Activated T-helper 1 cell treated with anti-CD3 and anti-CD28 coated beads, Interleukin-2, amount 50 U/mL, for 16 hours (primary cell): ENCODE measurements around the gene PNMT.

Experiments used
- DNase-seq, 2 donors: peaks; one replicate each; pipeline ENCODE4 v3.0.0-alpha.2; 2020; ENCODE audit warnings: low read depth in 1 of 2, low spot score in 1 of 2

The PNMT gene

DNA sequence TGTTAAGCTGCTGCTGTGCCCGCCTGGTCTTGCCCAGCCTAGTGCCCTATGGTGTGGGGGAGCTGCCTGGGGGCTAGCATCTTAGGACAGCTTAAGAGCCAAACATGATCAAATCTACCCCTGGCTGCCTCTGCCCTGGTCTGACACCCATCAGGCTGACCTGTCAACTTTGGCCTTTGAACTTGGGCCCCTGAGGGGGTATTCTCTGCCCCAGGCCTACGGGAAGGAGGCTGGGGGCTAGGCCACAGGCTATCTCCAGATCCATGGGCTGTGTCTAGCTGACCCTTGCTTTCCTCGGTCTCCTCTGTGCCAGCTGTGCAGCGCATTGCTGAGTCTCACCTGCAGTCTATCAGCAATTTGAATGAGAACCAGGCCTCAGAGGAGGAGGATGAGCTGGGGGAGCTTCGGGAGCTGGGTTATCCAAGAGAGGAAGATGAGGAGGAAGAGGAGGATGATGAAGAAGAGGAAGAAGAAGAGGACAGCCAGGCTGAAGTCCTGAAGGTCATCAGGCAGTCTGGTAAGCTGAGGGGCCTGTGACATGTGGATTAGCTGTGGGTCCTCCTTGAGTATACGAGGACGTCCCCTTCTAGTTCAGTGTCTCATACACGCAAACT, 34.6 kb upstream of the PNMT start:
- no peak for DNase-seq

DNA sequence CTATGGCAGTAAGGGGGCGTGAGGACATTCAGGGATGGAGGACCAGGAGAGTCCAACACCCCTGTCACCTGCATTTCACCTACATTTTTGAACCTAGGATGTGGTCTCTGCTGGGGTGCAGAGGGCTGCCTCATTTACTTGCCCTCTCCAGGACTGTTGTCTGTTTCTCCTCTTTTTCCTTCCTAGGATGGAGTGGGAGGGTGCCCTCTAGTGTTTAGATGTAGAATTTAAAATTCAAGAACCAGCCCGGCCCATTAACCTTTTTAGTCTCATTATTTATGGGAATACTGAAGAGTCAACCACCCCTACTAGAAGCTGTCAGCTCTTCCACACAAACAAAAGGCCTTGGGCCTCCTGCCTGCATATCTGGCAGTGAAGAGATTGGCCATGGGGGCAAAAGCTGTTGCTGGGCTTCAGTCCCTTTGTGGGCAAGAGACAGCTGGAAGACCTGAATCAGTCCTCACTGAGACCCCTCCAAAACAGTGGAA, 33.8 kb upstream of the PNMT start:
- no peak for DNase-seq

DNA sequence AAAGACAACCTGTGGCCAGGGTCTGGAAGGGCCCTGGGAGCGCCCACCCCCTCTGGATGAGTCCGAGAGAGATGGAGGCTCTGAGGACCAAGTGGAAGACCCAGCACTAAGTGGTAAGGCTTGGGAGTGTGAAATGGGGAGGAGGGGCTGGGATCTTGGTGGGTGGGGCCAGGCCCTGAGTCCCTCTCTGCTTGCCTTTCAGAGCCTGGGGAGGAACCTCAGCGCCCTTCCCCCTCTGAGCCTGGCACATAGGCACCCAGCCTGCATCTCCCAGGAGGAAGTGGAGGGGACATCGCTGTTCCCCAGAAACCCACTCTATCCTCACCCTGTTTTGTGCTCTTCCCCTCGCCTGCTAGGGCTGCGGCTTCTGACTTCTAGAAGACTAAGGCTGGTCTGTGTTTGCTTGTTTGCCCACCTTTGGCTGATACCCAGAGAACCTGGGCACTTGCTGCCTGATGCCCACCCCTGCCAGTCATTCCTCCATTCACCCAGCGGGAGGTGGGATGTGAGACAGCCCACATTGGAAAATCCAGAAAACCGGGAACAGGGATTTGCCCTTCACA, 32.6 kb upstream of the PNMT start:
- no peak for DNase-seq

DNA sequence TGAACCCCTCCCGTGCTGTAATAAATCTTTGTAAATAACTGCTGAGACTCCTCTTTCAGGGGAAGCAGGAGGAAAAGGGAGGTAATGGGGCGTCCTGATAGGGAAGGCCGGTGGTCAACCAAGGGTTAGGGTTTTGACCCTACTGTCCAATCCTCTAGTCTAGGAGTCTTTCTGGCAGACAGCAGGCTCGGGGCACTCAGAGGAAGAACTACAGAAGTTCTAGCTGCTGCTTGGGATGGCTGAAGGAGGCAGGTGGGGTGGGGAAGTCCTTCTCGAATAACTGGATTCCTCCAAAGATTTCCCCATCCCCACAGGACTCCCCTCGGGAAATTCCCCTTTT, 31.7 kb upstream of the PNMT start:
- DNase-seq = no peak

DNA sequence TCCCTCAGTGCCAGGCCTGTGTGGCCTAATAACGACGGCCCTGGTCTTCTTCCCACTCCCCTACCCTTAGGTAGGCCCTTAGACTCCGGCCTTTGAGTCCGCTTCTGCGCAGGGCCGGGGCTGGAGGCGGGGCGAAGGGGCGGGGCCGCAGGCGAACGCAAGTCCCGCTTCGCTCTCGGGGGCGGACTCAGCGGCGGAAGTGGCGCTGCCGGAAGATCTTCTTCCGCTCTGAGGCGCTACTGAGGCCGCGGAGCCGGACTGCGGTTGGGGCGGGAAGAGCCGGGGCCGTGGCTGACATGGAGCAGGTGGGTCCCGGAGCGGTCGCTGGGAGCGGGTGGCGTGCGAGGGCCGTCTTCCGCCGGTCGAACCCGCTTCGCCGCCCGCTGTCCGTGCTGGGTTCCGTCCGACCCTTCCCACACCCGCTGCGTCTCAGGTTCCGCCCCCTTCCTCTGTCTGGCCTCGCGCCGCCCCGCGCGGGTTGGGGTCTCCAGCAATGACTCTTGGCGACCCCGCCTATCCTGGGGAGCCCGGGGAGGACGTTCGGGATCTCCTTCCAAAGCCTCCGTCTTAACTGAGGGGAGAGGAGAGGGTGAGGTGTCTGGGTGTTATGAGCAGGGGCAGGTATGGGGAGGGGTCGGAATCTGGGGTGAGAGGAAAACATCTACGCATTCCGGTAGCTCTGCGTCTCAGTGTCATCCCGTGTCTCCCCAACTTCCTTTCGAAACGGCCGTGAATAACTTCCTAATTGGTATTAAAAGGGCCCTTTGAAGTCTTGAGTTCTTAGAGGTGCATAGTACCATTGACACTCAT, 31.1 kb upstream of the PNMT start, which contains the start of gene STARD3:
STARD3 (plus strand) TSS at position 218 of the 810 bp plus-strand sequence. CDS start 16,388 bp downstream, outside the sequence.
- peak; percentile 81 to 82 for DNase-seq

DNA sequence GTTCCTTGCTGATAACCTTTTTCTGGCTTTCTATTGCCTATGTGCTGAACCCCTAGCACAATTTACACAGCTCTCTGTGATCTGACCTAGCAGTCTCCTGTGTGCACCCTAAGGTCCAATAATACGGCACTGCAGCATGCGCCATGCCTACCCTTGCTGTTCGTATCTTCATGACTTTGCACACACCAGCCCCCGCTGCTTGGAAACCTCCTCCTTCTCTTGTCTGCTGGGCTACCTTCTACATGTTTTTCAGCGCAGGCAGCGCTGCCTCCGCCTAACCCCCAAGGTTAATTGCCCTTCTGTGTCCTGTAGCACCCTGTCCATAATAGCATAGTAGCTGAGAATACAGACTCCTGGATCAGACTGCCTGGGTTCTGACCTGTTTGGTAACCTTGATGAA, 29.9 kb upstream of the PNMT start:
- DNase-seq = no peak

DNA sequence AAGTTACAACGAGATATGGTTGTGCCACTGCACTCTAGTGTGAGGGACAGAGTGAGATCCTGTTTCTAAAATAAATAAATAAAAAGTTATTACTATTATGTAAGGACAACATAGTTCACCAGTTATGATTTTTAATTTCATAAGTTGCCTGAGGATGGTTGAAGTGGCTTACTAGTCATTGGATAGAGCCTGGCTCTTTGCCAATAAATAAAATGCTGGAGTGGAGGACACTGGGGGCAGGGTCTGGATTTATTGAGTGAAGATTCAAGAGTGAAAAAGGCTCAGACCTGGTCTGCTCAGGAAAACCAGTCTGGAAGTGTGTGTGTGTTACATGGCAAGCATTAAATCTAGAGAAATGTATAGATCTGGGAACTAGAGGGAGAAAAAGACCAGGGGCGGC, 29.2 kb upstream of the PNMT start:
- no peak for DNase-seq

DNA sequence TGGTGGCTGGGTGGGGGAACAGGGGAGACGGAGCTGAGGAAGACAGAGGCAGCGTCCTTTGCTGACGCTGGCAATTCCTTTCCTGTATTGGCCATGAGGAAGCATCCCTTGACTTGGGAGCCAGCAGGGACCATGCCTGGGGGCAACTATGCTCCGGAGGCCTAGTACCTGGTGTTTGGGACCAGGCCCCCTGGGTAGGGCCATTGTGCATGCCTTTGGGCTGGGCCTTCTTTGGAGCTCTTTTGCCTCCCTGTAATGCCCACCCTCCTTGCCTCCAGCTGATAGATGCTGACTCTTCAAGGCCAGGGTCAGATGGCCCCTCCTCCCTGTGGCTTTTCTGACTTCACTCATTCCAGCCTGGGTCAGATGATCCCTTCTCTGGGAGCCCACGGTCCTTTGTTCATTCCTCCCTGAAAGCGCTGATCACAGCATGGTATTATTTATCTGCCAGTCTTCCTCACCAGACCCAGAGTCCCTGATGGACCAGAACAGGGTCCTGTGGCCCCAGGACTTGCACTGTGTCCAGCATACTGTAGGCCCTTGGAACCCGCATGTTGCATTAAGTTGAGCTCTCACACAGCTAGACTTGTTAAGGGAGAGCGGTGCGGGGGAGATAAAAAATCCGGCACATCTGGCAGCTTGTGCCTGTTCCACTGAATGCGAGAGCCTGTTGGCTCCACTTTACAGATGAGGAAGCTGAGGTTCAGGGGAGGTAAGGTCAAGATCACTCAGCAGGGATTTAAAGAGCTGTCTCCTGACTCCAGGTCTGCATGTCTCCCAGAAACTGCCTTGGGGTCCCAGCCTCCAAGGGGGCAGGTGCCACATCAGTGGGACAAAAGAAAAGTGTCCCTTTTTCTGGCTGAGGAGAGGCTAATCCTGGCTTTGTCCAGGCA, 28.4 kb upstream of the PNMT start:
- DNase-seq = no peak

DNA sequence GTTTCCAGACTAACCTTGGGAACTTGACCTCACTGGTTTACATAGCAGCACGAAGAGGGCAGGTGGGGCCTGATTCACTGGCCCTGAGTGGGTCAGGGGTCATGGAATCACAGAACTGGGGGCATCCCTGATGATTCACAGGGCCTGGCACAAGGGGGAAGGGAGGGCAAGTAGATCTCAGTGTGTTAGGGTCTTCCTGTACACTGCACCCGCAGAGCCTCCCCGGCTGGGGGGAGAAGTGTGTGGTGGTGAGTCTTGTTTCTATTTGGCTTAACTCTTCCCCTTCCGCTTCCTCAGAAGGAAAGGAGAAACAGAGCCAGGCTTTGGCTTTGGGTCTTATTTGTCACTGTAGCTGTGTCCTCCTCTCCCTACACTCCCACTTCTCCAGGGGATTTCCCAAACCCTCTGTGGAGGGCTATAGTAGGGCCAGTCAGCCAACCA, 27.6 kb upstream of the PNMT start:
- DNase-seq = no peak

DNA sequence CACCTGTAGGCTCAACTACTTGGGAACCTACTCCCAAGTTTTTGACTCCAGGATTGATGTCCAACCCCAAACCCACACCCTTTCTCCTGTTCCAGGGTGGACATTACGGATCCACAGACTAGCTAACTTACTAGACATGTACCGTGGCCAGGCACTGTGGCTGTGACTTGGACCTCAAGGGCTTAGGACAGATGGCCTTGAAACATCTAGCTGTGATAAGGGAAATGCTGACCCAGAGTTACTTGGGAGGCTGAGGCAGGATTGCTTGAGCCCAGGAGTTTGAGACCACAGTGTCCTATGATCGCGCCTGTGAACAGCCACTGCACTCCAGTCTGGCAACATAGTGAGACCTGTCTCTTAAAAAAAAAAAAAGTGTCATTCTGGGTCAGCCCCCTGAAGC, 27.2 kb upstream of the PNMT start:
- no peak for DNase-seq

DNA sequence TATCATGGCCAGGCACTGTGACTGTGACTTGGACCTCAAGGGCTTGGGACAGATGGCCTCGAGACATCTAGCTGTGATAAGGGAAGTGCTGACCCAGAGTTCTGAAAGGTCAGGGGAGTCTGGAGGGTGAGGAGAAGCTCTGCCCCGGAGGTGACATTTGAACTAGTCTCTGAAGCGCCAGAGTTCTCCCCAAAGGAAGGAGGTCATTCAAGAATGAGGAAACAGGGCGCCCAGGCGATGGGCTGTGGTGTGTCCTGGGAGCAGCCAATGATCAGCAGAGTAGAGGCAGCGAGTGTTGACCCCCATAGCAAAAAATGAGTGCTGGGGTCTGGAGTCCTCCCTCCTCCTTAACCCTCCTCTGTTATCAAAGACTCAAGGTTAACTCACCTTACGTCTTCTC, 26.4 kb upstream of the PNMT start:
- no peak for DNase-seq

DNA sequence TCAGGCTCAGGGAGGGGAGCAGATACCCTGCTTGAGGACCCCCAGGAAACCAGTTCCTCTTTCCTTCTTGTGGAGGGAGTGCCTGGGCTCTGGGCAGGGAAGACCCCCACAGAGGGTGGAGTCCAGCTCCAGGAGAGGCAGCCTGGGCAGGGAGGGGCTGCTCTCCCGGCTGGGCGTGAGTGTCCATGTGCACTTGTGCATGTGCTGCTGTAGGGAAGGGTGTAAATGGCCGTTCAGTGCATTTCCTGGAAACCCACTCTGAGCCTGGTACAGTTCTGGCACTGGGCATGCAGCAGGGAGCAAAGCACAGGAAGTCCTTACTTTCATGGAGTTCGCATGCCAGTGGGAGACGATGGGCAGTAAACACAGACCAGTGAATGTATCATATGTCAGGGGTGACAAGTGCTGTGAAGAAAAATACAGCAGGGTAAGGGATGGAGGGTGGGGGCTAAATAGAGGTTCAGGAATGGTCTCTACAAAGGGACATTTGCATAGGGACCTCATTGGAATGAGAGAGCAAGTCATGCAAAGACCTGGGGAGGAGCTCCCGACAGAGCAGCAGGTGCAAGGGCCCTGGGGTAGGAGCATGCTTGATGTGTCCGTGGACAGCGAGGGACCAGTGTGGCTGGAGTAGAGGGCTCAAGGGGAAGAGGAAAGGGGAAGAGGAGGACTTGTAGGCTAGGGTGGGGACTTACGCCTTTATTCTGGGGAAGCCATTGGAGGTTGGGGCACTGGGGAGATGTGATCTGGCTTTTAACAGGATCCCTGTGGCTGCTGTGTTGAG, 25.8 kb upstream of the PNMT start:
- no peak for DNase-seq

DNA sequence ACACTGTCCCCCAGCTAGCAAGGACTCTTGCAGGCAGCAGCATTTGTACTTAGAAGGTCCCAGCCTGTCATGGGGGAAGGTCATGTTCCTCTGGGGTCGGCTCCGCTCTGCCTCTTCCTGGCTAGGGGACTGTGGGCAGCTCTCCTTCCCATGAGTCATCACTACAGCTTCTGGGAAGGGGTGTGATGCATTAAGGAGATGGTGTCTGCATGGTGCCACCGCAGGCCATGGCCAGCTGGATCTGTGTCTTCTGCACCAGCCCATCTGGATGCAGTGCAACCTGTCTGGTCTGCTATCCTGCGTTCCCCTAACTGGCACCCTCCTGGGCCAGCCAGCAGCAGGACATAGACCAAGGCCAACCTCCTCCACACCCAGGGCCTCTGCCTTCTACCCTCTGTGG, 25.0 kb upstream of the PNMT start:
- DNase-seq = no peak

DNA sequence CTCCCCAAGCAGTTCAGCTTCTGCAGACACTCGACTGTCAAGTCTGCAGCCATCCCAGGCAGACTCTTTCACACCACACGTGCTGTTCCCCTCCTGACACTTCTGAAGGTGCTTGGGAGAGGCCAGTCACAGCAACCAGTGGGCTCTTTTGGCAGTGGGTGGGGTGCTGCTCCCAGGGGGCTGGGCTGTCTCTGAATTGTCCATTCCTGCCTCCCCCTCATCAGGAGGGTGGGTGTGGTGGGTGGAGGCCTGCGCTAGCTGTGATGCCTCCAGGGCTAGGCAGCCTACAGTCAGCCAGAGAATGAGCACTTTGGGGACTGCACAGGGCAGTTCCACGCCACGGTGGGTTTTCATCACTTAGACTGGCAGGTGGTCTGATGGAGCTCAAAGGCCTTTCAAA, 21.0 kb upstream of the PNMT start:
- no peak for DNase-seq

DNA sequence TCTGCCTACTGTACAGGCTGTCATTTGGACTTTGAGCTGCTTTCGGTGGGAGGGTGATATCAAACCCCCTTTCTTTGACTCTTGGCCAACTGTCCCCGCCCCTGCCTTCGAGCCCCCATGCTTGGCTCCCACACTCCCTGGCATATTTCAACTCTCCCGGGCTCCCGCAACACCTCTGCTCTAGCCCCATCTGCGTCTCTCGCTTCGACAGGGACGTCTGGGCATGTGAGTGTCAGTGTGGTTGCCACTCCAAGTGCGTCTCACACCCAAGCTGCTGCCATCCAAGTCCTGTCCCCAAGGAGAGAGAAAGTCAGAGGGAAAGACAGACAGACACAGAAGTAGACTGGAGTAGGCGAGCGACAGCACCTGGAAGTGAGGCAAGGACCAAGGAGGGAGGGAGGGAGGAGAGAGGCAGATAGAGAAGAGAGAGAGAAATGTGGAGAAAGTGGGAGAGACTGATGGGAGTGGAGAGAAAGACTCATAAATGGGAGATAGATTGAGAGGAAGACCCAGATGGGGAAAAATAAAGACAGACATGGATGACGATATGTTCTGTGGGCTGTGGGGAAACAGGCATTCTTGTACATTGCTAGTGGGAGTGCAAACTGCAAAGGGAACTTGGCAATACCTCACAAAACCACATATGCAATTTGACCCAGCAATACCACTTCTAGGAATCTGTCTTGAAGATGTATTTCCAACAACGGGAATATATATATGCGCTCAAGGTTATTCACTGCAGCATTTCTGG, 19.5 kb upstream of the PNMT start:
- no peak for DNase-seq

DNA sequence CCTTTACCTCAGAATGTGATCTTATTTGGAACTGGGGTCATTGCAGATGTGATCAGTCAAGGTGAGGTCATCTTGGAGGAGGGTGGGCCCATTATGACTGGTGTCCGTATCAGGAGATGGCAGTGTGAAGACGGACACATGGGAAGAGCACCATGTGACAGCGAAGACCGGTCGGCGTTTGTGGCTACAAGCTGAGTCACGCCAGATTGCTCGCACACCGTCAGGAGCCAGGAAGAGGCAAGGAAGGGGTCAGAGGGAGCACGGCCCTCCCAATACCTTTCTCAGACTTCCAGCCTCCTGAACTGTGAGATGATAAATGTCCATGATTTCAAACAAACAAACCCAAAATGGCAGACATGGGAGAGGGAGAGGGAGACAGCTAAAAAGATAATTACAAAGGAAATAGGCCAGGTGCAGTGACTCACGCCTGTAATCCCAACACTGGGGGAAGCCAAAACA, 18.1 kb upstream of the PNMT start:
- DNase-seq = no peak

DNA sequence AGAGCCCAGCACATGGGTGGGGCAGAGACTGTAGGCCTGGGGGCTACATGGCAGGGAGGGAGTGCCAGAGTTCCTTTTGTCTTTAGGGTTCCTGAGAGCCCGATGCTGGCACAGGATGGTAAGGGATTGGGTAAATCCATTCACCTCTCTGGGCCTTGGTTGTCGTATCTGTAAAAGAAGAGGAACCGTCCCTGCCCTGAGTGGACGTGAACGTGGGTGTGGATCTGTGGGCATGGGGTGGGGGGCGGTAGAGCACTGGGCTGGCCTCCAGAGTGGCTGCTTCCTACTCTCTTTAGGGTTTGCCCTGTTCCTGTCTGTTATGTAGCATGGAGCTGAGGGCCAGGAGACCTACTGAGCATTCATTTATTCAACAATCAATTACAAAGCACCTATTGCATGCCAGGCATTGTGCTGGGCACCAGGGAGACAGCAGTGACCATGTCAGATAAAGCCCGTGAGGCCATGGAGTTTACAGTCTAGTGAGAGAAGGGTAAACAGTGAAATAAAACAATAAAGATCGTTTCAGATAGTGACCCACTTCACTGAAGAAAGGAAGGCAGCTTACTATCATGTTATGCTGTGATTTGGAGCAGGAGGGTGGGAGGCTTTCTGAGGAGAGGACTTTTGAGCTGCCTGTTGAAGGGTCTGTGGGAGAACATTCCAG, 16.2 kb upstream of the PNMT start:
- DNase-seq = no peak

DNA sequence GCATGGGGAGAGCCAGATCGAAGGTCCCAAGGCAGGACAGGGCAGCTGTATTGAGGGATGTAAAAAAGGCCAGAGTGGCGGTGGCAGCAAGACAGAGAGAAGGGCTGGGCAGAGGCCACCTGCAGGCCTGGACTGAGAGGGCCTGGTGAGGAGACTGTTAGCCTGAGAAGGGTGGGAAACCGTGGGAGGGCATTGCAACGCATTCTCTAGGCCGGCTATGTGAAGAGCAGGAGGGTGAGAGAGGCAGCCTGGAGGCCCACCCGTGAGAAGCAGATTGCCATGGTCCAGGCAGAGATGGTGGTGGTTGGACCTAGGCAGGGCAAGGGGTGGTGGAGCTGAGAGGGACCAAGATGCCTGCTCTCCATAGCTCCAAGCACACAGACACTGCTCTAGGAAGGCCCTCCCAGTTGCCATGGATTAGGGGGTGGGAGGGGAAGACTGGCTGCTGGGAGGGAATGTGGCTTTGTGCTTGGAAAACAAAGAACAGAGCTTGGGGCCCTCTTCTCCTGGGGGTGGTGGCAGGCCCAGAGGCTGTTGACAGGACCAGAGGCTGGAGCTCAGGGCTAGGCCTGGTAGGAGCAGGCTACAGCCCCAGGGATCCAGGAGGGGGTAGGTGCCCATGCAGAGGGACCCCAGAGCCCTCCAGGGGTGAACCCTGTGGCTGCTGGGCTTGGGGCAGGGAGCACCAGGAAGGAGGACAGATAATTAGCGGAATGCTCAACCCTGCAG, 15.5 kb upstream of the PNMT start:
- no peak for DNase-seq

DNA sequence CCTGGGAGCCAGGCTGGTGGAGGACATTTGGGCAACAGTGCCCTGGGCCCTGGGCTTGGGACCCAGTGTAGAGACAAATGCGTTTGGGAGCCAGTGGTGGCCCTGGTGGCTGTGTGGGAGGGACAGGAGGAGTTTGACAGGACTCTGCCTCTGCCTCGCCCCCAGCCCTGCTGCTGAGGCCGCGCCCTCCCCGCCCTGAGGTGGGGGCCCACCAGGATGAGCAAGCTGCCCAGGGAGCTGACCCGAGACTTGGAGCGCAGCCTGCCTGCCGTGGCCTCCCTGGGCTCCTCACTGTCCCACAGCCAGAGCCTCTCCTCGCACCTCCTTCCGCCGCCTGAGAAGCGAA, 15.0 kb upstream of the PNMT start:
- DNase-seq = no peak
